ENCODE results near the gene RBM38. TPM values are rescaled to one million over a fixed set of nuclear protein-coding genes. Genes with fewer than 3 reads are reported as not detected.
"Not testable (repeated sequence)": the region's sequence is repeated elsewhere in the genome, so short reads cannot be mapped to it uniquely, and the experiment has no call there.

The RBM38 gene
- polyA plus RNA-seq, 3 donors from 2014 or later, result 43.6 to 89.1 (median 80.4) TPM

DNA sequence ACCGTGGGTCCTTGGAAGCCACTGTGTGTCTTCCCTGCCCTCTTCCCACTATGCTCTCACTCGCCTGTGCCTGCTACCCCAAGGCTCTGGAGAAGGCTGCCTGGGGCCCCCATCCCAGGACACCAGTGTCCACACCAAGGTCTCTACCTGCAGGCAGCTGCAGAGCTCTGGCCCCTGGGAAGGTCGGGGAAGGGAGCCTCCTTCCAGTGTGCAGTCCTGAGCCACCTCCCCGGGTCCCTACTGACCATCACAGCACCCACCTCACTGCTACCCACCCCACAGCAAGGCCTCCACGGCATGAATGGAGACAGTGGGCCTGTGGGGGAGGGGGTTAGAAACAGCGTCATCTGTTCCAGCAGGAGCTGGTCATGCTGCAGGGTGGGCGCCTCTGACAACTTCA, 35.6 kb downstream of the RBM38 start:
- Mint-ChIP-seq H3K4me3 (no peak overlapping the region), H3K4me1 (peaks cover 20 to 21% of the 10 kb centered on the region in 2 donors)
- no peak for DNase-seq

DNA sequence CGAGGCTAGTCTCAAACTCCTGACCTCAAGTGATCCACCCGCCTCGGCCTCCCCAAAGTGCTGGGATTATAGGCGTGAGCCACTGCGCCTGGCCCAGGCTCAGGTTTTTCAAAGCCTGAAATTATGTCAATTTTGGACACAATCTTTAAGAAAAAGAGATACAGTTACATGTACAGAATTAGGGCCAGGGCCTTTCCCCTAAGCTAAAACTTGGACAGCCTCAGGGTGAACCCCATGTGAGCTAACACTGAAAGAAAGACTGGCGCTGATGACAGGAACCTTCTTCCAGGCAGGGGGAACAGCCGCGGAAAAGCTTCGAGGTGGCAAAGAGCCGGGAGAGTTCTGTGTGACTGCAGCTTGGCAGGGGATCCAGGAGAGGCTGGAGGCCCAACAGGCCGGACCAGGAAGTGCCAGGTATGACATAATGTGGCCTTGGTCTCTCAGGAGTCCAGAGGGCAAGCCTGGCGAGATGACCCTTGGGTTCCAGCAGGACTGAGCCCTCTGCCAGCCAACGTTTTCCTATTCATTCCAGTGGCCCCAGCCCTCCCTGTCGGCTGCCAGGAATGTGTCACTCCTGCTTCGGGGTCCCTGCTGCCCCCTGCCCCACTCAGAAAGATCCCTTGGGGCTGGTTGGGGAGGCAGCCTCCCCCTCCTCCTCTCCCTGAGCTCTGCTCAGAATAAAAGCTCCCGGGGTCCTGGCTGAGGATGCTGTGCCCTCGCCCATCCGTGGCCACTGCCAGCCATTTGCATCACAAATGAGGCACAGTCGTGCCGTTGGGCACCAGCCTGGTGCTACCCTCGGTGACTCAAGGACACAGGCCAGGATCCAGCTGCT, 37.3 kb downstream of the RBM38 start:
- no peak for DNase-seq
- peaks cover 0 to 18% (median 0%) of the 10 kb centered on the region in 3 donors for H3K27me3 Mint-ChIP-seq (ENCODE audit: low read depth in 3 of 3)
- no peak overlapping the region for H3K4me3 Mint-ChIP-seq
- no peak overlapping the region for H3K27ac Mint-ChIP-seq
- H3K36me3 Mint-ChIP-seq, result peaks cover 0 to 6% (median 0%) of the 10 kb centered on the region in 3 donors
- peaks cover 37 to 38% of the 10 kb centered on the region in 2 donors for H3K4me1 Mint-ChIP-seq
- no peaks in the 10 kb centered on the region for H3K9me3 Mint-ChIP-seq

More for the DNA sequence above, 35.6 kb downstream of the RBM38 start:
- H3K27me3 Mint-ChIP-seq (ENCODE audit: low read depth in 3 of 3), result peaks cover 0 to 13% (median 0%) of the 10 kb centered on the region in 3 donors
- no peak overlapping the region for H3K27ac Mint-ChIP-seq
- peaks cover 0 to 6% (median 0%) of the 10 kb centered on the region in 3 donors for H3K36me3 Mint-ChIP-seq
- H3K9me3 Mint-ChIP-seq, result no peaks in the 10 kb centered on the region

GRCh38 chr20:57429159-57429496, 37.9 kb downstream of the RBM38 start:
- no peak overlapping the region for H3K27ac Mint-ChIP-seq

GRCh38 chr20:57429580-57430200, 38.5 kb downstream of the RBM38 start:
- H3K4me1 Mint-ChIP-seq, result peaks cover 49 to 50% of the 10 kb centered on the region in 2 donors
- H3K27me3 Mint-ChIP-seq (ENCODE audit: low read depth in 3 of 3), result peaks cover 0 to 20% (median 6%) of the 10 kb centered on the region in 3 donors
- H3K36me3 Mint-ChIP-seq, result peaks cover 0 to 6% (median 0%) of the 10 kb centered on the region in 3 donors
- H3K27ac Mint-ChIP-seq, result peak overlapping the region in 1 of 6 donors; percentile 67
- no peaks in the 10 kb centered on the region for H3K9me3 Mint-ChIP-seq
- peak overlapping the region in 3 of 5 donors; percentile 1 to 46 (median 3) for H3K4me3 Mint-ChIP-seq
- DNase-seq, result no peak

More at GRCh38 chr20:57429159-57429496, 37.9 kb downstream of the RBM38 start:
- Mint-ChIP-seq H3K4me1 (peaks cover 43 to 44% of the 10 kb centered on the region in 2 donors), H3K9me3 (no peaks in the 10 kb centered on the region), H3K36me3 (peaks cover 0 to 6% (median 0%) of the 10 kb centered on the region in 3 donors), H3K4me3 (no peak overlapping the region), H3K27me3 (ENCODE audit: low read depth in 3 of 3) (peaks cover 0 to 20% (median 2%) of the 10 kb centered on the region in 3 donors)
- DNase-seq, result no peak

DNA sequence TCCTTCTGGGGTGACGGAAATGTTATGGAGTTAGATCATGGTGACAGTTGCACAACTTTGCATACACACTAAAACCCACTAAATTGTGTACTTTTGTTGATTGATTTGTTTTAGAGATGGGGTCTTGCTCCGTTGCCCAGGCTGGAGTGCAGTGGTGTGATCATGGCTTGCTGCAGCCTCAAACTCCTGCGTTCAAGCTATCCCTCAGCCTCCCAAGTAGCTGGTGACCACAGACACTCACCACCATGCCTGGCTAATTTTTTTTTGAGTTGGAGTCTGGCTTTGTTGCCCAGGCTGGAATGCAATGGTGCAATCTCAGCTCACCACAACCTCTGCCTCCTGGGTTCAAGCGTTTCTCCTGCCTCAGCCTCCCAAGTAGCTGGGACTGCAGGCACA, 39.0 kb downstream of the RBM38 start:
- H3K9me3 Mint-ChIP-seq, DNase-seq, H3K36me3 Mint-ChIP-seq: not testable (repeated sequence)
- peaks cover 0 to 16% (median 6%) of the 10 kb centered on the region in 3 donors for H3K27me3 Mint-ChIP-seq (ENCODE audit: low read depth in 3 of 3)
- H3K4me1 Mint-ChIP-seq, result peaks cover 54 to 55% of the 10 kb centered on the region in 2 donors
- H3K4me3 Mint-ChIP-seq, result peak overlapping the region in 1 of 5 donors; percentile 1
- peak overlapping the region in 1 of 6 donors; percentile 67 for H3K27ac Mint-ChIP-seq

- peaks cover 65% of the 10 kb centered on the region in 2 donors for H3K4me1 Mint-ChIP-seq
- H3K27ac Mint-ChIP-seq, result peak overlapping the region in 1 of 6 donors; percentile 45
- DNase-seq, result no peak
- H3K4me3 Mint-ChIP-seq, result peak overlapping the region in 3 of 5 donors; percentile 13 to 77 (median 29)
- peaks cover 0 to 17% (median 6%) of the 10 kb centered on the region in 3 donors for H3K27me3 Mint-ChIP-seq (ENCODE audit: low read depth in 3 of 3)
- no peaks in the 10 kb centered on the region for H3K9me3 Mint-ChIP-seq
- peaks cover 0 to 6% (median 0%) of the 10 kb centered on the region in 3 donors for H3K36me3 Mint-ChIP-seq
Observed at GRCh38 chr20:57431539-57431835, 40.3 kb downstream of the RBM38 start.

GRCh38 chr20:57432480-57432861, 41.3 kb downstream of the RBM38 start:
- H3K27me3 Mint-ChIP-seq (ENCODE audit: low read depth in 3 of 3), result peaks cover 0 to 14% (median 6%) of the 10 kb centered on the region in 3 donors
- H3K36me3 Mint-ChIP-seq, result peaks cover 0 to 6% (median 0%) of the 10 kb centered on the region in 3 donors
- H3K27ac Mint-ChIP-seq, result peak overlapping the region; percentile 84 to 96 (median 92)
- DNase-seq, result no peak
- H3K9me3 Mint-ChIP-seq, result no peaks in the 10 kb centered on the region
- H3K4me1 Mint-ChIP-seq, result peaks cover 65% of the 10 kb centered on the region in 2 donors
- peak overlapping the region; percentile 77 to 88 (median 85) for H3K4me3 Mint-ChIP-seq

- Mint-ChIP-seq H3K36me3 (peaks cover 0 to 6% (median 0%) of the 10 kb centered on the region in 3 donors), H3K27me3 (ENCODE audit: low read depth in 3 of 3) (peaks cover 0 to 12% (median 9%) of the 10 kb centered on the region in 3 donors), H3K27ac (peak overlapping the region; percentile 84 to 96 (median 92)), H3K4me3 (peak overlapping the region; percentile 77 to 88 (median 85)), H3K4me1 (peaks cover 65% of the 10 kb centered on the region in 2 donors), H3K9me3 (no peaks in the 10 kb centered on the region)
- DNase-seq, result peak; percentile 74 to 76 (median 76)
Observed at GRCh38 chr20:57432862-57433491, 41.8 kb downstream of the RBM38 start.

- peaks cover 0 to 6% (median 0%) of the 10 kb centered on the region in 3 donors for H3K36me3 Mint-ChIP-seq
- H3K4me1 Mint-ChIP-seq, result peaks cover 65% of the 10 kb centered on the region in 2 donors
- peaks cover 0 to 12% (median 9%) of the 10 kb centered on the region in 3 donors for H3K27me3 Mint-ChIP-seq (ENCODE audit: low read depth in 3 of 3)
- peak; percentile 68 to 73 (median 70) for DNase-seq
- no peaks in the 10 kb centered on the region for H3K9me3 Mint-ChIP-seq
- peak overlapping the region; percentile 84 to 96 (median 92) for H3K27ac Mint-ChIP-seq
- H3K4me3 Mint-ChIP-seq, result peak overlapping the region; percentile 77 to 88 (median 85)
Observed at GRCh38 chr20:57433657-57434389, 42.6 kb downstream of the RBM38 start.

- Mint-ChIP-seq H3K4me3 (peak overlapping the region; percentile 77 to 88 (median 85)), H3K9me3 (no peaks in the 10 kb centered on the region), H3K27ac (peak overlapping the region in 5 of 6 donors; percentile 86 to 96 (median 93)), H3K4me1 (peaks cover 65% of the 10 kb centered on the region in 2 donors), H3K36me3 (peaks cover 0 to 6% (median 0%) of the 10 kb centered on the region in 3 donors), H3K27me3 (ENCODE audit: low read depth in 3 of 3) (peaks cover 0 to 12% (median 9%) of the 10 kb centered on the region in 3 donors)
- peak in 2 of 3 donors; percentile 15 to 34 for DNase-seq
Observed at GRCh38 chr20:57434390-57434700, 43.1 kb downstream of the RBM38 start.

- peaks cover 57% of the 10 kb centered on the region in 2 donors for H3K4me1 Mint-ChIP-seq
- H3K27me3 Mint-ChIP-seq (ENCODE audit: low read depth in 3 of 3), result peaks cover 0 to 12% (median 10%) of the 10 kb centered on the region in 3 donors
- peak overlapping the region in 5 of 6 donors; percentile 73 to 93 (median 84) for H3K27ac Mint-ChIP-seq
- no peak for DNase-seq
- peak overlapping the region; percentile 45 to 77 (median 57) for H3K4me3 Mint-ChIP-seq
- no peaks in the 10 kb centered on the region for H3K9me3 Mint-ChIP-seq
- peaks cover 0 to under 1% (median 0%) of the 10 kb centered on the region in 3 donors for H3K36me3 Mint-ChIP-seq
Observed at GRCh38 chr20:57435105-57435497, 43.9 kb downstream of the RBM38 start.

GRCh38 chr20:57435498-57436222, 44.5 kb downstream of the RBM38 start:
- Mint-ChIP-seq H3K27me3 (ENCODE audit: low read depth in 3 of 3) (peaks cover 0 to 12% (median 11%) of the 10 kb centered on the region in 3 donors), H3K4me3 (peak overlapping the region; percentile 45 to 77 (median 57)), H3K9me3 (no peaks in the 10 kb centered on the region), H3K27ac (peak overlapping the region in 4 of 6 donors; percentile 73 to 92 (median 82)), H3K36me3 (no peaks in the 10 kb centered on the region), H3K4me1 (peaks cover 56 to 60% of the 10 kb centered on the region in 2 donors)
- DNase-seq, result peak; percentile 43 to 44 (median 44)

All from immature natural killer cell (primary cell).